ENCODE results near the gene ASIC4.

DNA sequence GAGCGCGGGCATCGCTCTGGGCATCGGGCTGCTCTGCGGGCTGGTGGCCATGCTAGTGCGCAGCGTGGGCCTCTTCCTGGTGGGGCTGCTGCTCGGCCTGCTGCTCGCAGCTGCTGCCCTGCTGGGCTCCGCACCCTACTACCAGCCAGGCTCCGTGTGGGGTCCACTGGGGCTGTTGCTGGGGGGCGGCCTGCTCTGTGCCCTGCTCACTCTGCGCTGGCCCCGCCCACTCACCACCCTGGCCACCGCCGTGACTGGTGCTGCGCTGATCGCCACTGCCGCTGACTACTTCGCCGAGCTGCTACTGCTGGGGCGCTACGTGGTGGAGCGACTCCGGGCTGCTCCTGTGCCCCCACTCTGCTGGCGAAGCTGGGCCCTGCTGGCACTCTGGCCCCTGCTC lies 33.3 kb downstream of the ASIC4 start:
- TF ChIP-seq, protein P1, sequence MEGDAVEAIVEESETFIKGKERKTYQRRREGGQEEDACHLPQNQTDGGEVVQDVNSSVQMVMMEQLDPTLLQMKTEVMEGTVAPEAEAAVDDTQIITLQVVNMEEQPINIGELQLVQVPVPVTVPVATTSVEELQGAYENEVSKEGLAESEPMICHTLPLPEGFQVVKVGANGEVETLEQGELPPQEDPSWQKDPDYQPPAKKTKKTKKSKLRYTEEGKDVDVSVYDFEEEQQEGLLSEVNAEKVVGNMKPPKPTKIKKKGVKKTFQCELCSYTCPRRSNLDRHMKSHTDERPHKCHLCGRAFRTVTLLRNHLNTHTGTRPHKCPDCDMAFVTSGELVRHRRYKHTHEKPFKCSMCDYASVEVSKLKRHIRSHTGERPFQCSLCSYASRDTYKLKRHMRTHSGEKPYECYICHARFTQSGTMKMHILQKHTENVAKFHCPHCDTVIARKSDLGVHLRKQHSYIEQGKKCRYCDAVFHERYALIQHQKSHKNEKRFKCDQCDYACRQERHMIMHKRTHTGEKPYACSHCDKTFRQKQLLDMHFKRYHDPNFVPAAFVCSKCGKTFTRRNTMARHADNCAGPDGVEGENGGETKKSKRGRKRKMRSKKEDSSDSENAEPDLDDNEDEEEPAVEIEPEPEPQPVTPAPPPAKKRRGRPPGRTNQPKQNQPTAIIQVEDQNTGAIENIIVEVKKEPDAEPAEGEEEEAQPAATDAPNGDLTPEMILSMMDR (conservative IDR thresholded peaks at IDR 0.05; ENCODE audit: low read depth, low read length), result no peak
- TF ChIP-seq, protein P2, sequence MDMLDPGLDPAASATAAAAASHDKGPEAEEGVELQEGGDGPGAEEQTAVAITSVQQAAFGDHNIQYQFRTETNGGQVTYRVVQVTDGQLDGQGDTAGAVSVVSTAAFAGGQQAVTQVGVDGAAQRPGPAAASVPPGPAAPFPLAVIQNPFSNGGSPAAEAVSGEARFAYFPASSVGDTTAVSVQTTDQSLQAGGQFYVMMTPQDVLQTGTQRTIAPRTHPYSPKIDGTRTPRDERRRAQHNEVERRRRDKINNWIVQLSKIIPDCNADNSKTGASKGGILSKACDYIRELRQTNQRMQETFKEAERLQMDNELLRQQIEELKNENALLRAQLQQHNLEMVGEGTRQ (IDR thresholded peaks at IDR 0.05; ENCODE audit: low read depth, low read length), result no peak
- TF ChIP-seq CHD1 (IDR thresholded peaks at IDR 0.05; ENCODE audit: low read depth, low read length) (no peak), MAFK (IDR thresholded peaks at IDR 0.05; ENCODE audit: low read depth, low read length) (no peak), POLR2A (IDR thresholded peaks at IDR 0.05; ENCODE audit: low read depth, low read length) (no peak)
